Ovary (tissue), 10 donors: ENCODE results near the gene COQ7. TPM values are rescaled to one million over a fixed set of nuclear protein-coding genes. Genes with fewer than 3 reads are reported as not detected.

Experiments
- DNase-seq, 5 donors: peaks; one replicate each; pipeline ENCODE4 v3.0.0-alpha.2; 2019 to 2020
- H3K27ac ChIP-seq, 2 donors: fragments of 200-600 bp; one replicate each; pipeline versions ENCODE4 v1.5.1 to v1.8.0; 2019 to 2022
- H3K27me3 ChIP-seq: fragments of 200-600 bp; one replicate; pipeline ENCODE4 v1.8.0; 2022
- H3K36me3 ChIP-seq: fragments of 200-600 bp; sonication (generic); one replicate; pipeline ENCODE4 v1.5.1; 2019
- H3K4me1 ChIP-seq: one replicate; pipeline ENCODE4 v1.8.1; 2013; ENCODE audit warnings: mild to moderate bottlenecking, moderate library complexity; ENCODE audit not compliant: insufficient read depth
- H3K4me3 ChIP-seq: fragments of 200-600 bp; sonication (generic); one replicate; pipeline ENCODE4 v1.5.1; 2017
- H3K9me3 ChIP-seq, 2 donors: fragments of 200-600 bp in 1 of 2; sonication (generic) in 1 of 2; one replicate each; pipeline versions ENCODE4 v1.5.1 to v1.8.1; 2013 to 2019; ENCODE audit warnings: mild to moderate bottlenecking in 1 of 2, moderate library complexity in 1 of 2
- CTCF ChIP-seq, 3 donors: fragments of 450-650 bp in 2 of 3; fragments of 200-600 bp in 1 of 3; IDR thresholded peaks; one replicate each; pipeline versions ENCODE4 v1.5.1 to v1.8.0; 2016 to 2022; ENCODE audit warnings: antibody characterized with exemption in 3 of 3, mild to moderate bottlenecking in 1 of 3
- EP300 ChIP-seq: sonication (generic); formaldehyde crosslinking; IDR thresholded peaks from one replicate; pipeline ENCODE4 v1.6.1; 2017; ENCODE audit warnings: antibody characterized with exemption
- POLR2A ChIP-seq: fragments of 450-650 bp; IDR thresholded peaks from one replicate; pipeline ENCODE4 v1.6.1; 2017; ENCODE audit warnings: antibody characterized with exemption, mild to moderate bottlenecking, moderate library complexity
- WGBS, 3 donors: extraction: QIAGEN DNeasy Blood & Tissue Kit in 1 of 3; methylation state at CpG; one replicate each; pipeline versions ENCODE4 v1.1.5 to v1.1.7; 2013 to 2017; 5-methylcytosine and 5-hydroxymethylcytosine counted together
- intact Hi-C, 4 donors: fragments of 100-400 bp; cut with DNase I; formaldehyde crosslinking; loops; one replicate each; pipeline versions ENCODE4 v1.11.0 to v1.15.1; 2022 to 2023
- long read RNA-seq, 3 donors: library from polyadenylated mRNA in 2 of 3; unstranded in 2 of 3; transcript quantifications; one replicate each; pipeline ENCODE4 v2.0.0 and lab custom pipeline, GENCODE V29; 2021 to 2026
- polyA plus RNA-seq, 2 donors: library from polyadenylated mRNA; stranded (reverse); fragments of 200-250 nt in 1 of 2; fragments of 350-450 nt in 1 of 2; fragmentation: Illumina TruSeq in 1 of 2; extraction: RNeasy Lipid Tissue Mini Kit (QIAGEN cat#74804) in 1 of 2; gene quantifications; one replicate each; pipeline ENCODE4 v1.2.3, GENCODE V29; 2013 to 2014
- total RNA-seq, 7 donors: library from RNA; depleted of rRNA in 2 of 7; stranded (reverse); fragments of >200 nt in 2 of 7; fragmentation: NEBNext Ultra II Directional in 3 of 7; extraction: Animal tissue kit (Norgen Biotek cat#: 25700) in 3 of 7; gene quantifications; one replicate each; pipeline versions ENCODE4 v1.1.0 to v1.2.4, GENCODE V29; 2016 to 2023
- donor health status: DM: no; HTN: no; CAD: no; lungs with moderate emphysema.
- donor health status: DM: no; HTN: no; CAD: no.
- donor health status: Bipolar disorder and iron deficiency.
- donor health status: DM: yes; HTN: yes; CAD: no.
- donor health status: DM: no; HTN: no; CAD: no.
- donor health status: DM: yes; HTN: yes; CAD: no.

Gene COQ7
- total RNA-seq (10 to 100 TPM; 23.4 to 39.9 (median 32.9) TPM), polyA plus RNA-seq (10 to 100 TPM; 19.5 to 23.5 TPM)
- long read RNA-seq, donor 1, transcript COQ7-201 (6 exons, 2,657 nt) = major isoform, 10 of 27 reads
- long read RNA-seq, donor 1, partial matches to known transcripts = 1 of 27 reads
- long read RNA-seq, donor 1, other reads (novel, unspliced or antisense) = 10 of 27 reads
- long read RNA-seq, donor 2, transcript COQ7-201 (6 exons, 2,657 nt) = major isoform, 24 of 42 reads
- long read RNA-seq, donor 2, partial matches to known transcripts = 15 of 42 reads
- long read RNA-seq, donor 2, other reads (novel, unspliced or antisense) = 0 of 42 reads
- long read RNA-seq, donor 3, transcript COQ7-201 (6 exons, 2,657 nt) = major isoform, 14 of 27 reads
- long read RNA-seq, donor 3, transcript COQ7-209 (6 exons, 2,575 nt) = minor isoform, 6 of 27 reads
- long read RNA-seq, donor 3, partial matches to known transcripts = 1 of 27 reads
- long read RNA-seq, donor 3, other reads (novel, unspliced or antisense) = 5 of 27 reads

DNA sequence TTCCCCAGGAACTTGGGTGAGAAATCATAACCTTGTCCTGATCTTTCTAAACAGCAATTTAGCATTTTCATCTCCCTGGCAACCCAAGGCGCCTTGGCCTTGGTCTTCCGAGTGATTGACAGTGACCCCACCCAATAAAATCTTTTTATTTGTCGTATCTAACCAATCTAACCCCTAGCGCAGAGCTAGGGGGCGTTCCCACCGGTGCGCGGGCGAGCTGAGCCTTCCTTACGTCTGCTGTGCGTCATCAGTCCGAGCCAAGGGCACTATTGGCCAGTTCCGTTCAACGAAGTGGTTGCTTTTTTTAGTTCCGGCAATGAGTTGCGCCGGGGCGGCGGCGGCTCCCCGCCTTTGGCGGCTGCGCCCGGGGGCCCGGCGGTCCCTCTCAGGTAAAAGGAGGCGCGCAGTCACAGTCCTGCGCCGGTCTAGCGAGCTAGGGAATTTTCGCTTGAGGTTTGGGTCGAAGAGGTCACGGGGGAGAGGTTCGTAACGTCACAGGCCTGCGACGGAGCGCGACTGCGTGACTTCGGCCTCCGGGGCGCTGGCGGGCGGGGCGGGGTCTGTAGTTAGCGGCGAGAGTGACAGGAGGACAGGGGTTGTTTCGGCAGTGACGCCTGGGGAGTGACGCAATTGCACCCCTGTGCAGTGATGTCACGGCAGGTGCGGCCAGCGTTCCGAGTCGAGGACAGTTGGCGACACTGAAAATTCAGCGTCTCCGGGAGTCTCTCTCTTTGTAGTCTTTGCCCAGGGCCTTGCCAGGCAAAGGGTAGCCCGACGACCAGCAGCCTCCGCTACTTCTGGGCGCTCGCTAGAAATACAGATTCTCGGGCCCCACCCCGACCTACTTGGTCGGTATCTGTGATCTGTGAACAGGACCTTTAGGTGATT, at the start of gene COQ7:
Gene COQ7, plus strand, starts transcription at position 266 of the 888 bp plus-strand sequence. Its CDS starts 51 bp downstream, at position 317.
- intact Hi-C loops = no loop called here
- TF ChIP-seq EP300 (peak; percentile 57), POLR2A (peak; percentile 75), CTCF (IDR thresholded peaks at IDR 0.05) (no peak)
- DNase-seq = peak; percentile 96 to 98 (median 98)
- no peaks in the 10 kb centered on the region for H3K36me3 ChIP-seq
- peak within 1 kb of the TSS; percentile 96 to 97 for H3K27ac ChIP-seq
- H3K4me1 ChIP-seq = no peaks in the 10 kb centered on the region
- WGBS, 3 donors = 0% methylated on average over 53 to 68 of the region's 68 CpGs
- H3K9me3 ChIP-seq = no peaks in the 10 kb centered on the region
- peak within 1 kb of the TSS; percentile 98 for H3K4me3 ChIP-seq
- H3K27me3 ChIP-seq = no peaks in the 10 kb centered on the region

DNA sequence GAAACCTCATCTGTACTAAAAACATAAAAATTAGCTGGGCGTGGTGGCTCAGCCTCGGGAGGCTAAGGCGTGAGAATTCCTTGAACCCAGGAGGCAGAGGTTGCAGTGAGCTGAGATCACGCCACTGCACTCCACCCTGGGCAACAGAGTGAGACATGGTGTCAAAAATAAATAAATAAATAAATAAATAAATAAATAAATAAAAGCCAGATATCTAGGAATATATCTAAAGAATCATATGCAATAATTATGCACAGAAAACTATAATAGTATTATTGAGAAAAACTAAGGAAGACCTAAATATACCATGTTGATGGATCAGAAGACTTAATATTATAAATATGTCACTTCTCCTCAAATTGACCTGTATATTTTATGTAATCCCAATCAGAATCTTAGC, 46.7 kb upstream of the COQ7 start:
- no peak for TF ChIP-seq EP300
- TF ChIP-seq CTCF (IDR thresholded peaks at IDR 0.05) = no peak
- TF ChIP-seq POLR2A = no peak
- Histone ChIP-seq H3K9me3 (no peaks in the 10 kb centered on the region), H3K36me3 (no peaks in the 10 kb centered on the region), H3K4me3 (no peak overlapping the region), H3K27ac (no peak overlapping the region), H3K27me3 (no peaks in the 10 kb centered on the region), H3K4me1 (no peaks in the 10 kb centered on the region)
- intact Hi-C loops = no loop called here
- no peak for DNase-seq
- 85 to 95% (median 92%) methylated on average over 4 of the region's 4 CpGs for WGBS, 3 donors

GRCh38 chr16:19021747-19022146, 45.7 kb upstream of the COQ7 start:
- no peak for DNase-seq
- Histone ChIP-seq H3K4me3 (no peak overlapping the region), H3K27me3 (no peaks in the 10 kb centered on the region), H3K27ac (no peak overlapping the region), H3K36me3 (no peaks in the 10 kb centered on the region), H3K9me3 (no peaks in the 10 kb centered on the region), H3K4me1 (no peaks in the 10 kb centered on the region)
- WGBS, 3 donors = 85 to 88% (median 87%) methylated on average over 4 of the region's 4 CpGs
- TF ChIP-seq EP300 (no peak), POLR2A (no peak), CTCF (IDR thresholded peaks at IDR 0.05) (no peak)
- intact Hi-C loops = no loop called here

GRCh38 chr16:19027416-19027815, 40.0 kb upstream of the COQ7 start:
- intact Hi-C loops = no loop called here
- no peaks in the 10 kb centered on the region for H3K4me1 ChIP-seq
- H3K9me3 ChIP-seq = no peaks in the 10 kb centered on the region
- H3K36me3 ChIP-seq = no peaks in the 10 kb centered on the region
- WGBS, 3 donors = 9 to 30% (median 15%) methylated on average over 3 of the region's 3 CpGs
- no peaks in the 10 kb centered on the region for H3K27me3 ChIP-seq
- no peak for TF ChIP-seq POLR2A
- no peak overlapping the region for H3K27ac ChIP-seq
- no peak overlapping the region for H3K4me3 ChIP-seq
- DNase-seq = no peak
